Stimulated activated CD4-positive, alpha-beta T cell treated with anti-CD3 and anti-CD28 coated beads, Interleukin-15, amount 100 ng/mL, for 24 hours (primary cell): ENCODE measurements around the gene NANOS2.
A peak's percentile ranks its signal among the peaks of the same experiment; 100 is the strongest.
"Not testable (repeated sequence)": the region's sequence is repeated elsewhere in the genome, so short reads cannot be mapped to it uniquely, and the experiment has no call there.

Experiments
- DNase-seq: peaks from one replicate; pipeline ENCODE4 v3.0.0-alpha.2; 2020

The NANOS2 gene

GRCh38 chr19:45873219-45873772 is 41.3 kb downstream of the NANOS2 start:
- DNase-seq: no peak

- no peak for DNase-seq
Measured at GRCh38 chr19:45872095-45872919, 42.3 kb downstream of the NANOS2 start.

DNA sequence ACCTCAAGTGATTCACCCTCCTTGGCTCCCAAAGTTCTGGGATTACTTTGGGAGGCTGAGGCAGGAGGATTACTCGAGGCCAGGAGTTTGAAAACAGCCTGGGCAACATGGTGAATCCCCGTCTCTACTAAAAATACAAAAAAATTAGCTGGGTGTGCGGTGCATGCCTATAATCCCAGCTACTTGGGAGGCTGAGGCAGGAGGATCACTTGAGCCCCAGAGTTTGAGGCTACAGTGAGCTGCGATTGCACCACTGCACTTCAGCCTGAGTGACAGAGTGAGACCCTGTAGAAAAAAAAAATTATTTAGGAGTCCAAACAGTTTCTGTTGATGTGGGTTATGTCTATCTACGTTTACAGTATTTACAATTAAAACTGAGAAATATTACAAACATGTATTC is 43.8 kb downstream of the NANOS2 start:
- no peak for DNase-seq

DNA sequence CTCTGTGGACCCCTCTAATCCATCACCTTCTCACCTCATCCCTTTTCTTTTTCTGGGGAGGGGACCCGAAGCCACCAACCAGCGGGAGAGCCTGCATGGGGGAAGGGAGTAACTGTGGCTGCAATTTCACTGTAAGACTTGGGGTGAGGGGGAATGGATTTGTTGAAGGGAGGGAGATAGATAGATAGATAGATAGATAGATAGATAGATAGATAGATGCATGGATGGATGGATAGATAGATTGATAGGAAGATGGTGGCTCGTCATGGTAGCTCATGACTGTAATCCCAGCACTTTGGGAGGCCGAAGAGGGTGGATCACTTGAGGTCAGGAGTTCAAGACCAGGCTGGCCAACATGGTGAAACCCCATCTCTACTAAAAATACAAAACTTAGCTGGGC is 47.3 kb downstream of the NANOS2 start:
- not testable (repeated sequence) for DNase-seq

DNA sequence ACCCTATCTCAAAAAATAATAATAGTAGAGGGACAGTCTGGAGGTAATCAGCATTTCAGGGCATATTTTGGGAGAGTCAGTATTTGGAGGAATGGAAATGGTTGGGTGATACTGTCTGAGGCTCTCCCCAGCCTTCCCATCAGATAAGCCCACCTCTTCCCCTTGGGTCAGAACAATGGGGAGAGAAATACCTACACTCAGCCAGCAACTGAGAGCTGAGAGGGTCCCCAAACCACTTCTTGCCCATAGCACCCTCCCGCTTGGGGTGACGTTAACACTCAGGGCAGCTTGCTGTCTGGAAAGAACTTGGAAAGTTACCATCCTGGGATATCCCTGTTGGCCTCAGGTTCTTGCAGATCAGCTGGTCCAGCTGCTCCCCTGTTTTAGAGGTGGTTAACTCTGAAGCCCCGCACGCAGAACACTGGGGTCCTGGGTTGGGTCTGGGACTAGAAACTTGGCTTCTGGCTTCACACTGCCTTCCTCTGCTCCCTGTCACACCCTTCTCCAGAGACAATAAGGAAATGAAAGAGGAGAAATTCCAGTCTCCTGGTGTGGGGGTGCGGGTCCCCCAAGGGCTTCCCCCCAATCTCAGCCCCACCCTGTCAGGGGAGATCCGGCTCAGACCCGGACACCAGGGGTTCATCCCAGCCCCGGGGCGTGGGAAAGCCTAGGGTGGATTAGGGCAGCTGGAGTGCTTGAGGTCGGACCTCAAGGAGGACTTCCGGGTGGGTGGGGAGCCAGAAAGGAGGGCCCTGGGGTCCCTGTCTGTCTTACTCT is 48.0 kb downstream of the NANOS2 start:
- no peak for DNase-seq

GRCh38 chr19:45865269-45865948 is 49.2 kb downstream of the NANOS2 start:
- DNase-seq: no peak

DNA sequence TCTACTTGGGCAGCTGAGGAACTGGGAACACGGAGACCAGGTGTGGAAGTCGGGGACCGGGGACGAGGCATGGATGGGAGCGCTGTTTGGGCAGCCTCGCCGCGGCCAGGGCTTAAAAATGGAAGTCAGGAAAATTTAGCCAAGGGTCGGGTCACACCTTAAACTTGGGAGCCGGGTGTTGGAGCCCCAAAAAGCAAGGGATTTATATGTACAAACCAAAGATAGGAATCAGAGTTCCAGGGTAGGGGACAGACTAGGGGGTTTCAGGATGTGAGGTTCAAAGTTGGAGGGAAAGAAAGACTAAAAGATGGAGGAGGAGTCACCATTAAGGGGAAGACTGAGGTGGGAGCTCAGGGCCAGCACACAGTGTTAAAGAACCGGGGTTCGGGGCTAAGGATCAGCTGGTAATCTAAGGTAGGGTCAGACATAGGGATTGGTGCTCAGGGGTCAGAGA is 49.9 kb downstream of the NANOS2 start:
- DNase-seq: no peak

- DNase-seq: peak; percentile 75
Measured at GRCh38 chr19:45863840-45864628, 50.5 kb downstream of the NANOS2 start, which contains the start of gene FOXA3. Gene FOXA3, plus strand, starts transcription at chr19:45864326. Its CDS starts 131 bp downstream, at chr19:45864457.

GRCh38 chr19:45863335-45863839 is 51.2 kb downstream of the NANOS2 start:
- no peak for DNase-seq
